Prostate gland (tissue), 2 donors: ENCODE data around the gene TSGA10IP.

Source experiments
- POLR2A ChIP-seq: fragments of 450-650 bp; IDR thresholded peaks from one replicate; pipeline ENCODE4 v1.6.1; 2016; ENCODE audit warnings: antibody characterized with exemption, mild to moderate bottlenecking
- POLR2AphosphoS5 ChIP-seq: sonication (generic); formaldehyde crosslinking; IDR thresholded peaks from one replicate; pipeline ENCODE4 v1.6.1; 2017; ENCODE audit warnings: antibody characterized with exemption
- TF ChIP-seq, protein P1 (sequence below), 4 experiments: fragments of 200-600 bp in 2 of 4; fragments of 450-650 bp in 2 of 4; sonication (generic) in 2 of 4; IDR thresholded peaks; 1 replicate in 3 of 4; 2 replicates in 1 of 4; pipeline ENCODE4 v1.5.1; 2016 to 2019; ENCODE audit warnings: antibody characterized with exemption in 4 of 4, mild to moderate bottlenecking in 2 of 4, moderate library complexity in 2 of 4

DNA sequence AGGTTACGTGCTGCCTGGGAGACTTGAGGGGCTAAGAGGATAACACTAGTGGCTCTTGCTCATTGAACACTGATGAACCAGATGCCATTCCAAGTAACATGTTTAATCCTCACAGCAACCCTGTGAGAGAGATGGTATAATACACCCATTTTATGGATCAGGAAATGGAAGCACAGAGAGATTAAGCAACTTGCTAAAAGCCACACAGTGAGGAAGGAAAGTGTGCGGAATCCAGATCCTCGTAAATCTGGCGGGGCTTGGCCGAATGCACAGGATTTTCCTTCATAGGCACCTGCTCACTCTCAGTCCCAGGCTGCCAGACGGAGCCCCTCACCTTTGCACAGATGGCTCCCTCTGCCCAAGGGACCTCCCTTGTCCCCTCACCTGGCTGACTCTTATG lies 37.4 kb upstream of the TSGA10IP start:
- TF ChIP-seq, protein P1, sequence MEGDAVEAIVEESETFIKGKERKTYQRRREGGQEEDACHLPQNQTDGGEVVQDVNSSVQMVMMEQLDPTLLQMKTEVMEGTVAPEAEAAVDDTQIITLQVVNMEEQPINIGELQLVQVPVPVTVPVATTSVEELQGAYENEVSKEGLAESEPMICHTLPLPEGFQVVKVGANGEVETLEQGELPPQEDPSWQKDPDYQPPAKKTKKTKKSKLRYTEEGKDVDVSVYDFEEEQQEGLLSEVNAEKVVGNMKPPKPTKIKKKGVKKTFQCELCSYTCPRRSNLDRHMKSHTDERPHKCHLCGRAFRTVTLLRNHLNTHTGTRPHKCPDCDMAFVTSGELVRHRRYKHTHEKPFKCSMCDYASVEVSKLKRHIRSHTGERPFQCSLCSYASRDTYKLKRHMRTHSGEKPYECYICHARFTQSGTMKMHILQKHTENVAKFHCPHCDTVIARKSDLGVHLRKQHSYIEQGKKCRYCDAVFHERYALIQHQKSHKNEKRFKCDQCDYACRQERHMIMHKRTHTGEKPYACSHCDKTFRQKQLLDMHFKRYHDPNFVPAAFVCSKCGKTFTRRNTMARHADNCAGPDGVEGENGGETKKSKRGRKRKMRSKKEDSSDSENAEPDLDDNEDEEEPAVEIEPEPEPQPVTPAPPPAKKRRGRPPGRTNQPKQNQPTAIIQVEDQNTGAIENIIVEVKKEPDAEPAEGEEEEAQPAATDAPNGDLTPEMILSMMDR (IDR thresholded peaks at IDR 0.05) = no peak
- TF ChIP-seq POLR2A (no peak), POLR2AphosphoS5 (no peak)
